IPS-18a (cell line): ENCODE results near the gene REC8.

Experiments
- H3K27ac ChIP-seq: one replicate; pipeline ENCODE4 v1.5.1; 2013; ENCODE audit warnings: low read length
- H3K27me3 ChIP-seq: one replicate; pipeline ENCODE4 v1.6.1; 2013; ENCODE audit warnings: mild to moderate bottlenecking, low read length; ENCODE audit not compliant: control insufficient read depth, insufficient read depth
- H3K36me3 ChIP-seq: one replicate; pipeline ENCODE4 v1.6.1; 2013; ENCODE audit warnings: low read depth, low read length; ENCODE audit not compliant: control insufficient read depth
- H3K4me1 ChIP-seq: one replicate; pipeline ENCODE4 v1.6.1; 2013; ENCODE audit warnings: low read depth, low read length; ENCODE audit not compliant: control insufficient read depth
- H3K4me3 ChIP-seq: one replicate; pipeline ENCODE4 v1.5.1; 2013; ENCODE audit warnings: low read length
- H3K9ac ChIP-seq: one replicate; pipeline ENCODE4 v1.6.1; 2013; ENCODE audit warnings: mild to moderate bottlenecking, low read length, moderate library complexity
- H3K9me3 ChIP-seq: one replicate; pipeline ENCODE4 v1.6.1; 2013; ENCODE audit warnings: low read depth, low read length; ENCODE audit not compliant: control insufficient read depth

REC8 gene

GRCh38 chr14:24171422-24172260, at the start of gene REC8:
Gene REC8 (plus strand): TSS chr14:24172080. CDS start chr14:24172553, 473 bp downstream.
- peak within 1 kb of the TSS; percentile 16 for H3K9ac ChIP-seq
- H3K36me3 ChIP-seq: peaks cover 3% of the 10 kb centered on the region
- H3K27ac ChIP-seq: no peak within 1 kb of the TSS
- peaks cover 5% of the 10 kb centered on the region for H3K4me1 ChIP-seq
- H3K9me3 ChIP-seq: no peaks in the 10 kb centered on the region
- H3K27me3 ChIP-seq: no peaks in the 10 kb centered on the region
- peak within 1 kb of the TSS; percentile 57 for H3K4me3 ChIP-seq

- Histone ChIP-seq H3K9ac (no peak overlapping the region), H3K27ac (no peak overlapping the region), H3K36me3 (peaks cover 51% of the 10 kb centered on the region)
Measured at GRCh38 chr14:24122416-24122815, 49.5 kb upstream of the REC8 start.

DNA sequence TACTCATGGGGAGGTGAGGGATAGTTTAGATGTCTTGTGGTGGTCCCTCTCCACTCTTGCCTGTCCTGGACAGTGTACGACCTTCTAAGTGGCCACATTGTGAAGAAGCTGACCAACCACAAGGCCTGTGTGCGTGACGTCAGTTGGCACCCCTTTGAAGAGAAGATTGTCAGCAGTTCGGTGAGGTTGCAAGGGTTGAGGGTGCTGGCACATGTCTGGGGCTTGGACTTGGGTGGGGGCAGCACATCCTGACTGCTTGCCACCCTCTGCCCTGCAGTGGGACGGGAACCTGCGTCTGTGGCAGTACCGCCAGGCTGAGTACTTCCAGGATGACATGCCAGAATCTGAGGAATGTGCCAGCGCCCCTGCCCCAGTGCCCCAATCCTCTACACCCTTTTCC, 49.0 kb upstream of the REC8 start:
- no peak overlapping the region for H3K4me3 ChIP-seq
- no peak overlapping the region for H3K9ac ChIP-seq
- no peaks in the 10 kb centered on the region for H3K4me1 ChIP-seq
- peaks cover 46% of the 10 kb centered on the region for H3K36me3 ChIP-seq
- H3K27ac ChIP-seq: no peak overlapping the region
- no peaks in the 10 kb centered on the region for H3K27me3 ChIP-seq
- no peaks in the 10 kb centered on the region for H3K9me3 ChIP-seq

More at GRCh38 chr14:24122416-24122815, 49.5 kb upstream of the REC8 start:
- H3K27me3 ChIP-seq: no peaks in the 10 kb centered on the region
- H3K4me3 ChIP-seq: no peak overlapping the region
- H3K9me3 ChIP-seq: no peaks in the 10 kb centered on the region
- no peaks in the 10 kb centered on the region for H3K4me1 ChIP-seq

- Histone ChIP-seq H3K4me3 (no peak overlapping the region), H3K27ac (no peak overlapping the region), H3K27me3 (no peaks in the 10 kb centered on the region), H3K4me1 (no peaks in the 10 kb centered on the region), H3K9ac (no peak overlapping the region), H3K9me3 (no peaks in the 10 kb centered on the region), H3K36me3 (peaks cover 38% of the 10 kb centered on the region)
Measured at GRCh38 chr14:24123424-24124417, 48.2 kb upstream of the REC8 start.

GRCh38 chr14:24126939-24127338, 44.9 kb upstream of the REC8 start:
- Histone ChIP-seq H3K36me3 (peaks cover 12% of the 10 kb centered on the region), H3K9ac (no peak overlapping the region), H3K27ac (no peak overlapping the region), H3K4me3 (no peak overlapping the region), H3K9me3 (no peaks in the 10 kb centered on the region), H3K4me1 (no peaks in the 10 kb centered on the region), H3K27me3 (no peaks in the 10 kb centered on the region)

DNA sequence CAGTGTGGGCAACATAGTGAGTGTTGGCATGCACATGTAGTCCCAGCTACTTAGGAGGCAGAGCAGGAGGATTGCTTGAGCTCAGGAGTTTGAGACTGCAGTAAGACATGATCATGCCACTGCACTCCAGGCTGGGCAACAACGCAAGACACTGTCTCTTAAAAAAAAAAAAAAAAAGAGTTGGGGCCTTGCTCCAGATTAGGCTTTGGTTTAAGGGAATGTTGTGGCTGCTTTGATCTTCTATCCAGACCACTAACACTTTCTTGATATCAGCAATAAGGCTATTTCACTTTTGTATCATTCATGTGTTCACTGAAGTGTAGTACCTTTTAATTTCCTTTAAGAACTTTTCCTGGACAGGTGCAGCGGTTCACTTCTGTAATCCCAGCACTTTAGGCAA, 44.2 kb upstream of the REC8 start:
- no peaks in the 10 kb centered on the region for H3K9me3 ChIP-seq
- H3K27me3 ChIP-seq: no peaks in the 10 kb centered on the region
- H3K4me3 ChIP-seq: no peak overlapping the region
- no peaks in the 10 kb centered on the region for H3K4me1 ChIP-seq
- no peak overlapping the region for H3K27ac ChIP-seq
- H3K9ac ChIP-seq: no peak overlapping the region
- H3K36me3 ChIP-seq: peaks cover 8% of the 10 kb centered on the region

- no peaks in the 10 kb centered on the region for H3K27me3 ChIP-seq
- no peaks in the 10 kb centered on the region for H3K9me3 ChIP-seq
- no peak overlapping the region for H3K4me3 ChIP-seq
- H3K36me3 ChIP-seq: no peaks in the 10 kb centered on the region
- H3K4me1 ChIP-seq: no peaks in the 10 kb centered on the region
- H3K27ac ChIP-seq: no peak overlapping the region
- H3K9ac ChIP-seq: no peak overlapping the region
Measured at GRCh38 chr14:24129410-24129998, 42.4 kb upstream of the REC8 start.

GRCh38 chr14:24130380-24130716, 41.5 kb upstream of the REC8 start, which contains the start of gene FITM1:
Gene FITM1 (plus strand): TSS chr14:24130659. CDS start chr14:24131564, 905 bp downstream.
- H3K27me3 ChIP-seq: no peaks in the 10 kb centered on the region
- H3K4me3 ChIP-seq: no peak within 1 kb of the TSS
- H3K27ac ChIP-seq: no peak within 1 kb of the TSS
- H3K4me1 ChIP-seq: no peaks in the 10 kb centered on the region
- no peaks in the 10 kb centered on the region for H3K9me3 ChIP-seq
- H3K9ac ChIP-seq: no peak within 1 kb of the TSS
- no peaks in the 10 kb centered on the region for H3K36me3 ChIP-seq

DNA sequence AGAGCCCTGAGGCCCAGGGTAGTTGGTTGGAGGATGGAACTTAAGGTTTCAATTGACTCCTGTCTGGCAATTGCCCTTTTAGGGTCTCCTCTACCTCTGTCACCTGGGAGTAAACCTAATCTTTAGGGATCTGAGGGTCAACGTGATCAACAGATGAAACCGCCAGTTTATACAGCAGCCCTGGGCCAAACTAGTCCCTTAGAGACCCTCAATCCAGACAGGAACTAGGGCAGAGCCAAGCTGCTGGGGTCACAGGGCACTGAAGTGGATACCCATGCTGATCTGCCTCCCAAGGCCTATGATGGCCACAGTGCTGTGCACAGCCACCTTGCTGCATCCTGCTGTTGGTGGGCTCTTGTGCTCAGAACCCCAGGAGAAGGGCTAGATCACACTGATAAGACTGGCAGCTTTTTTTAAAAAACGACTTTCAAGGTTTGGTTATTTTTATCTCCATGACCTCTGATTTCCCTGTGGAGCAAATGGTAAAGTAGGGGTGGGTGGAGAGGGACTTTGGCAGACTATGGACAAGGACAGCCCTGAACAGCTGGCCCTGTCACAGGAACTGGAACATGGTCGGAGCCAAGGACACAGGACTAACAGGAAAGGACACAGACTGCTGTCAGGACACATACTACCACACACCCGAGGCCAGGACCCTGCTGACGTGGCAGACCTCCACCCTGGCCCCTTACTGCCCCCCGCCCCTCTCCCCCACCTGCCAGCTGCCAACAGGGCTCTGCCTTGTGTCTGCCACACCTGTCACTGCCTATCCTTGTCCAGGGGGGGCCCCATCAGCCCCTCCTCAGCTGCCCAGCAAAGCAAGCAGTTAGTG, 40.9 kb upstream of the REC8 start:
- Histone ChIP-seq H3K27ac (no peak overlapping the region), H3K4me3 (no peak overlapping the region), H3K27me3 (no peaks in the 10 kb centered on the region), H3K36me3 (no peaks in the 10 kb centered on the region), H3K4me1 (no peaks in the 10 kb centered on the region), H3K9me3 (no peaks in the 10 kb centered on the region), H3K9ac (no peak overlapping the region)

GRCh38 chr14:24131549-24131966, 40.3 kb upstream of the REC8 start:
- H3K4me1 ChIP-seq: no peaks in the 10 kb centered on the region

More at GRCh38 chr14:24131549-24131966, 40.3 kb upstream of the REC8 start:
- Histone ChIP-seq H3K4me3 (no peak overlapping the region), H3K27me3 (no peaks in the 10 kb centered on the region), H3K9me3 (no peaks in the 10 kb centered on the region), H3K36me3 (no peaks in the 10 kb centered on the region), H3K27ac (no peak overlapping the region), H3K9ac (no peak overlapping the region)
